ENCODE results near the gene EME2. TPM values are rescaled to one million over a fixed set of nuclear protein-coding genes. Genes with fewer than 3 reads are reported as not detected.
"Not testable (repeated sequence)": the region's sequence is repeated elsewhere in the genome, so short reads cannot be mapped to it uniquely, and the experiment has no call there.

EME2 gene, protein sequence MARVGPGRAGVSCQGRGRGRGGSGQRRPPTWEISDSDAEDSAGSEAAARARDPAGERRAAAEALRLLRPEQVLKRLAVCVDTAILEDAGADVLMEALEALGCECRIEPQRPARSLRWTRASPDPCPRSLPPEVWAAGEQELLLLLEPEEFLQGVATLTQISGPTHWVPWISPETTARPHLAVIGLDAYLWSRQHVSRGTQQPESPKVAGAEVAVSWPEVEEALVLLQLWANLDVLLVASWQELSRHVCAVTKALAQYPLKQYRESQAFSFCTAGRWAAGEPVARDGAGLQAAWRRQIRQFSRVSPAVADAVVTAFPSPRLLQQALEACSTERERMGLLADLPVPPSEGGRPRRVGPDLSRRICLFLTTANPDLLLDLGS
- 10 to 100 TPM in 1 of 2 donors, 1 to 10 TPM in 1; 6.9 to 11.9 TPM for total RNA-seq
- long read RNA-seq, partial matches to known transcripts, result 0 of 8 reads
- long read RNA-seq, other reads (novel, unspliced or antisense), result 8 of 8 reads

DNA sequence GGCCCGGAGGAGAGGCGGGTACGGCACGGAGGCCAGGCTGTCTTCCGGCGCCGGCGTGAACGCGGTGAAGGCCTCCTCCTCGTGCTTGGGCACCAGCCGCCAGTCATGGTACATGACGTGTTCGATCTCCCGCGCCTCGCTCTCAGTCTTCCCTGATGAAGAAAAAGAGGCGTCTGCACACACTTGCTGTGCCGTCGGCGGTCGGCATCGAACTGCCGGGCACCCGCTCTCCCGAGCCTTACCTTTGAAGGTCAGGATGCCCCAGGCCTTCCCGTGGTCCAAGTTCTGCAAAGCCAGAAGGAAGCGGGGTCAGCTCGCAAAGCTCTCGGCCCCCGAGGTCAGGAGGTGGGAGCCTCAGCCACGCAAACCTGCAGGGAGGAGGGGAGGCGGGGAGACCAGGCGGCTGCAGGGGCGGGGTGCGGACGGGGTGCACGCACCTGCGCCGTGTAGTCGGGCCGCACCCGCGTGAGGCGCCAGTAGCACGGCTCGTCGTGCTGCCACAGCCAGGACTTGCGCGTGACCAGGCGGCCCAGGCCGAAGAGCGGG, at the start of gene EME2:
Gene EME2, plus strand, starts transcription at position 449 of the 546 bp plus-strand sequence. CDS start 418 bp downstream, outside the sequence.
- DNase-seq (no peak), ATAC-seq (no peak)
- intact Hi-C loops (cut with DNase I), result no loop called here

DNA sequence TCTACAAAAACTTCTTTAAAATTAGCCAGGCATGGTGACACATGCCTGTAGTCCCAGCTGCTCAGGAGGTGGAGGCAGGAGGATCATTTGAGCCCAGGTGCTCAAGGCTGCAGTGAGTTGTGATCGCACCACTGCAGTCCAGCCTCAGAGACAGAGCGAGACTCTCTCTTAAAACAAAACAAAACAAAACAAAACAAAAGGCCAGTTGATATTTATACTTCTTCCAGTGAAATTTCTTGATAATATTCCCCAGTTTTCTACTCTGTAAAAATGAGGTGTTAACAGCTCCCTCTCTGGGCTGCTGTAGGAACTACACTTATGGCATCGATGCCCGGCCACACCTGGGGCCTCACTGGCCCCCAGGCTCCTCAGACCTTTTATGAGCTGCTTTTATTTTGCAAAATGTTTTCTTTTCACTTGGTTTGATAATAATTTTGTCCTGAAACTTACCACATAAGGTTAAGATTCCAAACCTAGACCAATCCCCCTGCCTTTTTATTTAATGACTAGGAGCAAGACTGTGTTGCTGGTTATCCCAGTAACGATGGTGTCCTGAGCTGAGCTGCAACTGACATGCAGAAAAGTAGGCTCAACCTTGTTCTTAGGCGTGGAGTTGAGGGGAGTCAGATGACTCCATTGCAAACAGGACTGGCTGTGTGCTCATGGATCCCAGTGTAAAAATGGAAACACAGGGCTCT, 49.0 kb upstream of the EME2 start:
- intact Hi-C loops (cut with DNase I), result no loop called here
- ATAC-seq, result no peak
- no peak for DNase-seq

DNA sequence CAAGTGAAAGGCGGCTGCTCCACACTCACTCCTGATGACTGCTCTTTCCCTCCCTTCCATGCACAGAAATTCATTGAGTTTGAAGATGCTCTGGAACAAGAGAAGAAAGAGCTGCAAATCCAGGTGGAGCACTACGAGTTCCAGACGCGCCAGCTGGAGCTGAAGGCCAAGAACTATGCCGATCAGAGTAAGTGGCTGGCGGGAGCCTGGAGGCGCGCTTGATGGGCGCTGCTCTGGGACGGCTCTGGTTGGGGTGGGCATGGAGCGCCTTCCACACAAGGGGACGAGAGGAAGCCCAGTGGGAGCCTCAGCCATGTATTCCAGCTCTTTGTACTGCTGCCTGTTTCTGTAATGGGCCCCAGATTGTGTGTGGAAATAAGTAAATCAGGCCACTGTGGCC, 48.1 kb upstream of the EME2 start:
- ATAC-seq (no peak), DNase-seq (no peak)
- intact Hi-C loops (cut with DNase I), result no loop called here

DNA sequence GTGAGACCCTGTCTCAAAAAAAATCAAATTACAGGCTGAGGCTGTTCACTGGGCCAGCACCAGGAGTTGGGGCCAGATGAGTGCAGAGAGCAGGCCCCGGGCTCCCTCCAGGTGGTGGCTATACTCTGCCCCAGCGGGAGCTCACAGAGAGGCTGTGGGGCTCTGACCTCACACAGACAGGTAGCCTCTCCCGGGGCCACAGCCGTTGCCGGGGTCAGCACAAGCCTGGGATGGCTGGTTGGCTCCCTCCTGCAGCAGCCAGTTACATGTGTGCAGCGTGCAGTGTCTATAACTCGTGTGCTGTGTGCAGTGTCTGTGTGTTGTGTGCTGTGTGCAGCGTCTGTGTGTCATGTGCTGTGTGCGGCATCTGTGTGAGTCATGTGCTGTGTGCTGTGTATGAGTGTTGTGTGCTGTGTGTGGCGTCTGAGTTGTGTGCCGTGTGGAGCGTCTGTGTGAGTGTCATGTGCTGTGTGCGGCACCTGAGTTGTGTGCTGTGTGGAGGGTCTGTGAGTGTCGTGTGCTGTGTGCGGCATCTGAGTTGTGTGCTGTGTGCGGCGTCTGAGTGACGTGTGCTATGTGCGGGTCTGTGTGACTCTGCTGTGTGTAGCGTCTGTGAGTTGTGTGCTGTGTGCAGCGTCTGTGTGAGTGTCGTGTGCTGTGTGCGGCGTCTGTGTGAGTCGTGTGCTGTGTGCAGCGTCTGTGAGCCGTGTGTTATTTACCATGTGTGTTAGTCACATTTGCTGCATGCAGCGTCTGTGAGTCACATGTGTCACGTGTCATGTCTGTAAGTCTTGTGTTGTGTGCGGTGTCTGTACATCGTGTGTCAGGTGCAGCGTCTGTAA, 45.7 kb upstream of the EME2 start:
- DNase-seq, result no peak
- no peak for ATAC-seq
- intact Hi-C loops (cut with DNase I), result no loop called here

DNA sequence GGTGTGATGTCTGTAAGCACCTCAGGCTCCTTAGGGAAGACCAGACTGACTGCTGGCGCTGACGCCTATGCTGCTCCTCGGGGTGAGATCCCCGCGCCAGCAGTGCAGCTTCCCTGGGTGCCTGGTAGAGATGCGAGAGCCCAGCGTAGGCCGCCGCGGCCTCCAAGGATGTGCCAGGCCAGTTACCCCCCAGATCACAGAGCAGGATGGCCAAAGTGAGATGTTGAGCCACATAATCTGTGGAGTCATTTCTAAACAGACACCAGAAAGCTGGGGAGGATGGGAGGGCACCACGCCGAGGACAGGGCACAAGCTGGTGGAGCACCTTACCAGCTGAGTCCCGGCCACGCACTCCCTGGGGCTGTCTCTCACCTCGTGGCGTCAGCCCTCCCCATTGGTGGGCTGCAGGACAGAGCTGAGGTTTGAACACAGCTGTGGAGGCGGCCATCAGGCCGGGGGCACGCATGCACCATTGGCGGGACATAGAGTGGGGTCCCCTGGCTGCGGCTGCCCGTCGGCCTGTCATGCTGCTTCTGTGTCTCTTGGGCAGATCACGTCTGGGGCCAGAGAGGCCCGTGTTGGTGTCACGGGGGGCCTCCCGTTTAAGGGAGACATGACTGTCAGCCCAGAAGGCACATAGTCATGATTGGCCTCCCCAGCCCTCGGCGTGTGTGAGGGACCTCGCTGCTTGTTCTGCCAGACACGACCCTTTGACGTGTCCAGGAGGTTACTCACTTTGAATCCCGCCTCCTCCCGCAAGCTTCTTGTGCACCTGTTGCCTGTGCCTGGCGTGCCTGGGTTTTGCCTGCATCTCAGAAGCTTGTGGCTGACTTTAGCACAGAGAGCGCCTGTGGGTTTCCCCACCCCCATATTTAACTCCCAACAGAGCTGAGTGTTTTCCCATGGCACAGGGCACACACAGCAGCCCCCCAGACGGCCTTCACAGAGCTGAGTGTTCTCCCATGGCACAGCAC, 44.7 kb upstream of the EME2 start:
- intact Hi-C loops (cut with DNase I), result no loop called here
- DNase-seq, result no peak
- no peak for ATAC-seq

DNA sequence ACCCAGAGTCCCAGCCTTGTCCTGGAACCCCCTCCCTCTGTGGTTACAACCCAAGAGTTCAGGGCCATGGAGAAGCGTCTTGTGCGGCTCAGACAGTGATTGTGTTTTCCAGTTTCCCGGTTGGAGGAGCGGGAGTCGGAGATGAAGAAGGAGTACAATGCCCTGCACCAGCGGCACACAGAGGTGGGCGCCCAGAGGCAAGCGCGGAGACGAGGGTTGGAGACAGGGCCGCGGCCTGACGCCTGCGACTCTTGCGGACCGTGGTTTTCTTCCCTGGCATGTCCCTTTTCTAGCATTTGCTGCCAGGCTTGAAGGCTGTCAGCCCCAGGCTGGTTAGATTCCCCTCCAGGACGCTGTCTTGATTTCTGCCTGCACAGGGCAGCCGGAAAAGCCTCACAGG, 43.6 kb upstream of the EME2 start:
- DNase-seq (no peak), ATAC-seq (no peak)
- intact Hi-C loops (cut with DNase I), result no loop called here

DNA sequence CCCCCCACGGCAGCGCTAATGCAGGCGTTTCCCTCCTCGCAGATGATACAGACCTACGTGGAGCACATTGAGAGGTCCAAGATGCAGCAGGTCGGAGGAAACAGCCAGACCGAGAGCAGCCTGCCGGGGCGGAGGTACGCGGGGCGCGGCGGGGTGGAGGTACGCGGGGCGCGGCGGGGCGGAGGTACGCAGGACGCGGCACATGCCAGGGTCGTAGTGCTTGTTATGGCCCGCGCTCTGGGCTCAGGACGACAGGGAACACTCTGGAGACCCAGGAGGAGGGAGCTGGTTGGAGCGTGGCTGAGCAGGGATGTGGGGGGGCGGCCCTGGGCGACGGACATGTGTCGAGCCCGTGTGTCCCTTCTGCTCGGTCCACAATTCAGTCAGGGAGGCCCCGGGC, 43.2 kb upstream of the EME2 start:
- DNase-seq (no peak), ATAC-seq (no peak)
- intact Hi-C loops (cut with DNase I), result no loop called here

DNA sequence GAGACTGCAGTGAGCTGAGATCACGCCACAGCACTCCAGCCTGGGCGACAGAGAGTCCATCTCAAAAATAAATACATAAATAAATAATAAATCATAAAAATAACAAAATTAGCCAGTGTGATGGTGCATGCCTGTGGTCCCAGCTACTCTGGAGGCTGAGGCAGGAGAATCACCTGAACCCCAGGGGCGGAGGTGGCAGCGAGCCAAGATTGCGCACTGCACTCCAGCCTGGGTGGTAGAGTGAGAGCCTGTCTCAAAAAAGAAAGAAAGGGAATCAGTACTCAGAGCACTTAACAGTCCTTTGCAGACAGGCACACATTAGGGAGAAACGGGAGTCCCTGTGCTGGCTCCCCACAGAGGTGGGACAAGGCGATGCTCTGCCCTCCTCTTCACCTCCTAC, 41.5 kb upstream of the EME2 start:
- intact Hi-C loops (cut with DNase I), result no loop called here
- no peak for DNase-seq
- ATAC-seq, result no peak

DNA sequence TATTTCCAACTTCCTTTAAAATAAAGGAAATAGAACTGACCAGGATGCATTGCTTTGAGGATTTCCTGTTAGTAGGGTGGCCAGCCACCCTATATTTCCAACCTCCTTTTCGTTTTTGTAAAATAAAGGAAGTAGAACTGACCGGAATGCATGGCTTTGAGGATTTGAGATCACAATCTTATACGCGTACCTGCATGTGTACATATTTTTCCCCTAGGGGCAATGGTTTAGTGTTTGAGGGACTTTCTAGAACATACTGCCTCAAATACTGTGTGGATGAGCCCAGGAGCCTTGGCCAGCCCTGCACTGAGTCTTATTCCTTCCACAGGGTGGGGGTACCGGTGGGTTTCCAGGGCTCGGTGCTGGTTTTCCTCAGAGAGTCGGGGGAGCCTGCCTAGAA, 41.0 kb upstream of the EME2 start:
- DNase-seq (no peak), ATAC-seq (no peak)
- intact Hi-C loops (cut with DNase I), result no loop called here

DNA sequence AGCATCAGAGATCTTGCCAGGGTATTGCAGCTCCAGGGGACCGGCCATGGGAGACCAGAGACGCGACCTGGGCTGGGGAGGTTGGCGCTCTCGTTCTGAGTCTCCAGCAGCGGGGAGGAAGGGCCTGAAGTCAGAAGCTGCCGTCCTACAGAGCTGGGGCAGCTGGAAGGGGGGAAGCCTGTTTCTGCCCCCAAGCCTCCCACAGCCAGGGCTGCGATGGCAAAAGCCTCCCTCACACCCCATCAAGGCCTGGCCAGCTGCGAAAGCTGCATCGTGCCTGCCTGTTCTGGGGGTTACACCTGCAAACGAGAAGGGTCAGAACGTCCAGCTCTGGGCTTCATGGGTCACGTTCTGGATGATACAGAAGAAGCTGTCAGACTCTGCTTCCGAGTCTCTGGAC, 40.5 kb upstream of the EME2 start:
- no peak for DNase-seq
- ATAC-seq, result no peak
- intact Hi-C loops (cut with DNase I), result no loop called here

DNA sequence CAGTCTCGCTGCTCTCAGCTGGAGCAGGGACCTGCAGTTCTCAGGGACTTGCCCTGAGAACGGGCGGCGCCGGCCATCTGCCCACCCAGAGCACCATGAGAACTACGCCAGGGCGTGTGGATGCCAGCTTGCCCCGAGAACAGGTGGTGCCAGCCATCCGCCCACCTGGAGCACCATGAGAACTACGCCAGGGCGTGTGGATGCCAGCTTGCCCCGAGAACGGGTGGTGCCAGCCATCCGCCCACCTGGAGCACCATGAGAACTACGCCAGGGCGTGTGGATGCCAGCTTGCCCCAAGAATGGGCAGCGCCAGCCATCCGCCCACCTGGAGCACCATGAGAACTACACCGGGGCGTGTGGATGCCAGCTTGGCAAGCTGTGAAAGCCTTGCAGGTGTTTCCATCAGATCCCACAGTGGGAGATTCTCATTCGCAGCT, 40.0 kb upstream of the EME2 start:
- intact Hi-C loops (cut with DNase I); ATAC-seq; DNase-seq: not testable (repeated sequence)

DNA sequence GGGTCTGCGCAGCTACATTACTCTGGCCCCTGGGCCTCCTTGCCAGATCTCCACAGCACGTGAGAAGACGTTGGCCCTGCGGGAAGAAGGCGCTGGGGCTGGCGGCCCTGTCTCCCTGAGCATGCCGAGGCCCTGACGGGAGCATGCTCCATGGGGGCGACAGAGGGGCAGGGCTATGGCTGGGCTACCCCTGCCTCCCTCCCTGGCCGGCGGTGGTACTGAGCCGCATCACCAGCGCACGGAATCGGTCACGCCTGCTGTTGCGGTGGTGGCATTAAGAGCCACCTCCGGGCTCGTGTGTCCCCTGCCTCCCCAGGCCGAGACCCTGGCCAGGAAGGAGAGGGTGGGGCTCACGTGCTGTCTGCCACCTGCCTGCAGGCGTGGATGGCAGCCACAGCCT, 38.5 kb upstream of the EME2 start:
- ATAC-seq (no peak), DNase-seq (no peak)
- intact Hi-C loops (cut with DNase I), result no loop called here

DNA sequence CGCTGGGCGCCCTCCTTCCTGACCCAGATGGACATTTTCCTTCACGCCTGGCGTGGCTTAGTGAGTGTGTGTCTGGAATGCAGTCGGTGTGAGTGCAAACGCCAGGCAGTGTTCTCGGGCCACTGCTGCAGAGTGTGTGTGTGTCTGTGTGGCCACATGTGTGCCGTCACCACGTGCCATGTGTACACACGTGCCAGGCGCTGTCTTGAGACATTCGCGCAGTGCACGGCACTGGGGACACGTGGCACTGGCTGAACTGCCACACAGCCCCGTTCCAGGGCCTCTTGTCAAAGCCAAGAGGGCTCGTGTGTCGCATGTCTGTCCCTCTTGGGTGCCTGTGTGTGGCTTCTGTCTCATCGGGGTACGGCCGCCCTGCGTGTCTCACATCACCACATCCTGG, 37.8 kb upstream of the EME2 start:
- ATAC-seq (no peak), DNase-seq (no peak)
- intact Hi-C loops (cut with DNase I), result no loop called here

DNA sequence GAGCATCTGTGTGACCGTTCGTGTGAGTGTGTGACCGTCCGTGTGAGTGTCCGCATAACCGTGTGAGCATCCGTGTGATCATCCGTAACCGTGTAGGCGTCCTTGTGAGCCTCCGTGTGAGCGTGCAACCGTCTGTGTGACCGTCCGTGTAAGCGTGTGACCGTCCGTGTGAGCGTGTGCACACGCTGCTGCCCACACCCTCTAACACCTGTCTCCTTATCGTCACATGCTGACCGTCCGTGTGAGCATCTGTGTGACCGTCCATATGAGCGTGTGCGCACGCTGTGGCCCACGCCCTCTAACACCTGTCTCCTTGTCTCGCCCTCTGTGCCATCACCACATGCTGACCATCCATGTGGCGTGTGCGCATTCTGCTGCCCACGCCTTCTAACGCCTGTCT, 32.4 kb upstream of the EME2 start:
- DNase-seq, result no peak
- intact Hi-C loops (cut with DNase I), result no loop called here

DNA sequence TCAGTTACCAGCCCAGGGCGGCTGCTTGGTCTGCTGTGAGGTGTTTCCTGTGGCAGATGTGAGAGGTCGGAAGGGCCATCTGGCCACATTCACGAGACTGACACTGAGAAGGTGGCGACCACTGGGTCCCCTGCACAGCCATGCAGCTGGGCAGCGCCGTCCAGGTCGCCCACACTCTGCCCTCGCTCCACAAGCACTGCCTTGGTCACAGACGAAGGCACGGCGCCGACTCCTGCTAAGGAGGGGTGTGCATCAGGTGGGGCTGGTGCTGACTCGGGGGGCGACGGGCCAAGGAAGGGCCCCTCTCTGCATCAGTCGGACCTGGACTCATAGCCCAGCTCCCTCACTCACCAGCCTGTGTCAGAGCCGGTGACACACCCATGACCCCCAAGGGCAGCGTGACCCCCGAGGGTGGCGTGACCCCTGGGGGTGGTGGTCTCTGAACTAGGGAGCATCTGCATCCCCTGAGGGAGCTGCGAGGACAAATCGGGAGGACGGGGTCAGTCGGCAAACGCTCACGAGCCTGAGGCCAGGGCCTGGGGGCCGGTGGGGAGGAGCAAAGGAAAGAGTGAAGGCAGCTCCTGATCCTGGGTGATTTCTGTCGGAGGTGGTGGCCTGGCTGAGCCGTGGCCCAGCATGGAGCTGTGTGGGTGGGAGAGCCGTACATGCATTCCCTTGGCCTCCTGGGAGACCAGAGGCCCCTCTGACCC, 31.7 kb upstream of the EME2 start:
- no peak for DNase-seq
- intact Hi-C loops (cut with DNase I), result no loop called here
- ATAC-seq, result no peak

More for the DNA sequence above, 32.4 kb upstream of the EME2 start:
- ATAC-seq, result no peak

DNA sequence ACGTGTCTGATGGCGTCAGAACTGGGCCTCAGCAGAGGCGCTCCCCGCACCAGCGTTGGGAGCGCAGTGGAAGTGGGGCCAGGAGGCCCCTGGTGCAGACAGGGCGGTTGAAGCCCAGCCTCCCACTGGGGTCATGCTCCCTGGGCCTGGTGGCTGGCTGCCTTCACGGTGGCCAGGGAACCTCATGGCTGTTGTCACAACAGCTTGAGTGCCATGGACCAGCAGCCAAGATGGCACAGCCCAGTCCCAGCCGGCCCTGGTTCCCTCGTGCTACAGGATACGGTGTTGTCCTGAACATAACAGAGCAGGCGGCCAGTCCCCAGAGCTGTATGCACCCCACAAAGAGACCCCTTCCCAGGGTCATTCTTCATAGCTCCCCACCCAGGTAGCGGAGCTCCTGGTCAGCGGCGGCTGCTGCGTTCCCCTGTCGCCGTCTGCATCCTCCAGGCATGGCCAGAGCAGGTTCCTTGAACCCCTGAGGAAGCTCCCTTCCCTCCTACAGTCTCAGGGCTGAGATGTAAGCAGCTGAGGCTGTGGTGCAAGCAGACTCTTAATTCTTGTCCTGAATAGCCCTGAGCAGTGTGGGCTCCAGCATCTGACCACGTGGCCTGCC, 31.0 kb upstream of the EME2 start:
- ATAC-seq (peak in 1 of 2 donors; percentile 14), DNase-seq (no peak)
- intact Hi-C loops (cut with DNase I), result no loop called here
